WTC11 (cell line): ENCODE results near the gene ZNF532. TPM values are rescaled to one million over a fixed set of nuclear protein-coding genes. Genes with fewer than 3 reads are reported as not detected.
A peak's percentile ranks its signal among the peaks of the same experiment; 100 is the strongest.

Experiments used
- CREM ChIP-seq: sonication (generic); formaldehyde crosslinking; IDR thresholded peaks from 2 replicates; pipeline ENCODE4 v1.8.1; 2022; ENCODE audit warnings: mild to moderate bottlenecking, missing genetic modification reagents, moderate library complexity
- FOXJ3 ChIP-seq: sonication (generic); formaldehyde crosslinking; IDR thresholded peaks from 2 replicates; pipeline ENCODE4 v1.9.0; 2021; ENCODE audit warnings: missing genetic modification reagents, mild to moderate bottlenecking, borderline replicate concordance
- FOXK1 ChIP-seq: sonication (generic); formaldehyde crosslinking; IDR thresholded peaks from 2 replicates; pipeline ENCODE4 v1.8.0; 2022; ENCODE audit warnings: mild to moderate bottlenecking, moderate library complexity, missing genetic modification reagents
- FOXP1 ChIP-seq: sonication (generic); formaldehyde crosslinking; IDR thresholded peaks from 2 replicates; pipeline ENCODE4 v1.8.0; 2022; ENCODE audit warnings: missing genetic modification reagents, mild to moderate bottlenecking, moderate library complexity, borderline replicate concordance
- HMGA2 ChIP-seq: fragments of 250-450 bp; sonication (Bioruptor Pico); IDR thresholded peaks from 2 replicates; pipeline ENCODE4 v1.4.0; 2021; ENCODE audit warnings: mild to moderate bottlenecking, moderate library complexity
- IRF2 ChIP-seq: sonication (generic); formaldehyde crosslinking; IDR thresholded peaks from 2 replicates; pipeline ENCODE4 v1.8.0; 2022; ENCODE audit warnings: low read depth, missing genetic modification reagents, borderline replicate concordance
- JUN ChIP-seq: sonication (generic); formaldehyde crosslinking; IDR thresholded peaks from 2 replicates; pipeline ENCODE4 v1.8.0; 2023; ENCODE audit warnings: mild to moderate bottlenecking, missing genetic modification reagents
- KAT7 ChIP-seq: sonication (generic); formaldehyde crosslinking; IDR thresholded peaks from 2 replicates; pipeline ENCODE4 v1.8.1; 2023; ENCODE audit warnings: missing genetic modification reagents, mild to moderate bottlenecking, borderline replicate concordance
- NFATC4 ChIP-seq: fragments of 250-450 bp; sonication (Bioruptor Pico); IDR thresholded peaks from 2 replicates; pipeline ENCODE4 v1.9.0; 2021; ENCODE audit warnings: mild to moderate bottlenecking
- NFYB ChIP-seq: sonication (generic); formaldehyde crosslinking; conservative IDR thresholded peaks from 2 replicates; pipeline ENCODE4 v1.8.0; 2022; ENCODE audit warnings: low read depth, missing genetic modification reagents
- NR3C1 ChIP-seq: sonication (generic); formaldehyde crosslinking; conservative IDR thresholded peaks from 2 replicates; pipeline ENCODE4 v1.8.1; 2023; ENCODE audit warnings: low read depth, mild to moderate bottlenecking, missing genetic modification reagents
- PREB ChIP-seq: sonication (generic); formaldehyde crosslinking; IDR thresholded peaks from 2 replicates; pipeline ENCODE4 v1.8.1; 2022; ENCODE audit warnings: mild to moderate bottlenecking, missing genetic modification reagents, moderate library complexity, borderline replicate concordance
- TCF7 ChIP-seq: sonication (generic); formaldehyde crosslinking; IDR thresholded peaks from 2 replicates; pipeline ENCODE4 v1.8.0; 2022; ENCODE audit warnings: mild to moderate bottlenecking, low read depth, missing genetic modification reagents, moderate library complexity
- USF2 ChIP-seq: sonication (generic); formaldehyde crosslinking; IDR thresholded peaks from 2 replicates; pipeline ENCODE4 v1.8.1; 2023; ENCODE audit warnings: mild to moderate bottlenecking, missing genetic modification reagents, moderate library complexity
- ZNF232 ChIP-seq: sonication (generic); formaldehyde crosslinking; IDR thresholded peaks from 2 replicates; pipeline ENCODE4 v1.8.0; 2022; ENCODE audit warnings: mild to moderate bottlenecking, missing genetic modification reagents
- ZNF416 ChIP-seq: fragments of 250-450 bp; sonication (Bioruptor Pico); IDR thresholded peaks from 2 replicates; pipeline ENCODE4 v1.9.0; 2021; ENCODE audit warnings: mild to moderate bottlenecking, inconsistent platforms
- ZNF532 ChIP-seq: fragments of 250-450 bp; sonication (Bioruptor Pico); IDR thresholded peaks from 2 replicates; pipeline ENCODE4 v1.9.0; 2021; ENCODE audit warnings: mild to moderate bottlenecking, borderline replicate concordance
- ZSCAN18 ChIP-seq: fragments of 250-450 bp; sonication (Bioruptor Pico); IDR thresholded peaks from 2 replicates; pipeline ENCODE4 v2.1.2; 2022; ENCODE audit warnings: mild to moderate bottlenecking, moderate library complexity
- total RNA-seq: library from RNA; stranded (reverse); gene quantifications from 3 replicates; pipeline ENCODE4 v1.2.3, GENCODE V29; 2021
- TF ChIP-seq, protein P1 (sequence below): sonication (generic); formaldehyde crosslinking; IDR thresholded peaks from 2 replicates; pipeline ENCODE4 v1.8.1; 2023; ENCODE audit warnings: mild to moderate bottlenecking, missing genetic modification reagents
- TF ChIP-seq, protein P2 (sequence below): sonication (generic); formaldehyde crosslinking; conservative IDR thresholded peaks from 2 replicates; pipeline ENCODE4 v1.8.1; 2022; ENCODE audit warnings: mild to moderate bottlenecking, missing genetic modification reagents
- TF ChIP-seq, protein P3 (sequence below): sonication (generic); formaldehyde crosslinking; IDR thresholded peaks from 2 replicates; pipeline ENCODE4 v1.8.1; 2023; ENCODE audit warnings: mild to moderate bottlenecking, missing genetic modification reagents, borderline replicate concordance
- TF ChIP-seq, protein P4 (sequence below): sonication (generic); formaldehyde crosslinking; IDR thresholded peaks from 2 replicates; pipeline ENCODE4 v1.8.0; 2022; ENCODE audit warnings: mild to moderate bottlenecking, missing genetic modification reagents

ZNF532 gene
- total RNA-seq, 1 experiment from 2014 or later = 171 TPM

- TF ChIP-seq ZNF532 (CRISPR knock-in tag) (no peak), NFATC4 (no peak), FOXP1 (CRISPR knock-in tag) (peak; percentile 79; the same call in 1 of the 2 replicates), ZNF416 (CRISPR knock-in tag) (no peak), PREB (no peak), FOXK1 (peak; percentile 76; the same call in 1 of the 2 replicates), IRF2 (no peak), HMGA2 (CRISPR knock-in tag) (no peak), USF2 (CRISPR knock-in tag) (peak; percentile 49), FOXJ3 (CRISPR knock-in tag) (no peak), TCF7 (CRISPR knock-in tag) (no peak), CREM (peak; percentile 84), ZSCAN18 (peak; percentile 83; the same call in 1 of the 2 replicates), JUN (CRISPR knock-in tag) (no peak), KAT7 (CRISPR knock-in tag) (peak; percentile 73; the same call in 1 of the 2 replicates), NR3C1 (no peak), NFYB (CRISPR knock-in tag) (no peak), ZNF232 (no peak)
- TF ChIP-seq, protein P1, sequence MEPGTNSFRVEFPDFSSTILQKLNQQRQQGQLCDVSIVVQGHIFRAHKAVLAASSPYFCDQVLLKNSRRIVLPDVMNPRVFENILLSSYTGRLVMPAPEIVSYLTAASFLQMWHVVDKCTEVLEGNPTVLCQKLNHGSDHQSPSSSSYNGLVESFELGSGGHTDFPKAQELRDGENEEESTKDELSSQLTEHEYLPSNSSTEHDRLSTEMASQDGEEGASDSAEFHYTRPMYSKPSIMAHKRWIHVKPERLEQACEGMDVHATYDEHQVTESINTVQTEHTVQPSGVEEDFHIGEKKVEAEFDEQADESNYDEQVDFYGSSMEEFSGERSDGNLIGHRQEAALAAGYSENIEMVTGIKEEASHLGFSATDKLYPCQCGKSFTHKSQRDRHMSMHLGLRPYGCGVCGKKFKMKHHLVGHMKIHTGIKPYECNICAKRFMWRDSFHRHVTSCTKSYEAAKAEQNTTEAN = peak; percentile 83
- TF ChIP-seq, protein P2, sequence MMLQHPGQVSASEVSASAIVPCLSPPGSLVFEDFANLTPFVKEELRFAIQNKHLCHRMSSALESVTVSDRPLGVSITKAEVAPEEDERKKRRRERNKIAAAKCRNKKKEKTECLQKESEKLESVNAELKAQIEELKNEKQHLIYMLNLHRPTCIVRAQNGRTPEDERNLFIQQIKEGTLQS = no peak
- TF ChIP-seq, protein P3, sequence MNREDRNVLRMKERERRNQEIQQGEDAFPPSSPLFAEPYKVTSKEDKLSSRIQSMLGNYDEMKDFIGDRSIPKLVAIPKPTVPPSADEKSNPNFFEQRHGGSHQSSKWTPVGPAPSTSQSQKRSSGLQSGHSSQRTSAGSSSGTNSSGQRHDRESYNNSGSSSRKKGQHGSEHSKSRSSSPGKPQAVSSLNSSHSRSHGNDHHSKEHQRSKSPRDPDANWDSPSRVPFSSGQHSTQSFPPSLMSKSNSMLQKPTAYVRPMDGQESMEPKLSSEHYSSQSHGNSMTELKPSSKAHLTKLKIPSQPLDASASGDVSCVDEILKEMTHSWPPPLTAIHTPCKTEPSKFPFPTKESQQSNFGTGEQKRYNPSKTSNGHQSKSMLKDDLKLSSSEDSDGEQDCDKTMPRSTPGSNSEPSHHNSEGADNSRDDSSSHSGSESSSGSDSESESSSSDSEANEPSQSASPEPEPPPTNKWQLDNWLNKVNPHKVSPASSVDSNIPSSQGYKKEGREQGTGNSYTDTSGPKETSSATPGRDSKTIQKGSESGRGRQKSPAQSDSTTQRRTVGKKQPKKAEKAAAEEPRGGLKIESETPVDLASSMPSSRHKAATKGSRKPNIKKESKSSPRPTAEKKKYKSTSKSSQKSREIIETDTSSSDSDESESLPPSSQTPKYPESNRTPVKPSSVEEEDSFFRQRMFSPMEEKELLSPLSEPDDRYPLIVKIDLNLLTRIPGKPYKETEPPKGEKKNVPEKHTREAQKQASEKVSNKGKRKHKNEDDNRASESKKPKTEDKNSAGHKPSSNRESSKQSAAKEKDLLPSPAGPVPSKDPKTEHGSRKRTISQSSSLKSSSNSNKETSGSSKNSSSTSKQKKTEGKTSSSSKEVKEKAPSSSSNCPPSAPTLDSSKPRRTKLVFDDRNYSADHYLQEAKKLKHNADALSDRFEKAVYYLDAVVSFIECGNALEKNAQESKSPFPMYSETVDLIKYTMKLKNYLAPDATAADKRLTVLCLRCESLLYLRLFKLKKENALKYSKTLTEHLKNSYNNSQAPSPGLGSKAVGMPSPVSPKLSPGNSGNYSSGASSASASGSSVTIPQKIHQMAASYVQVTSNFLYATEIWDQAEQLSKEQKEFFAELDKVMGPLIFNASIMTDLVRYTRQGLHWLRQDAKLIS = peak; percentile 93; the same call in 1 of the 2 replicates
- TF ChIP-seq, protein P4, sequence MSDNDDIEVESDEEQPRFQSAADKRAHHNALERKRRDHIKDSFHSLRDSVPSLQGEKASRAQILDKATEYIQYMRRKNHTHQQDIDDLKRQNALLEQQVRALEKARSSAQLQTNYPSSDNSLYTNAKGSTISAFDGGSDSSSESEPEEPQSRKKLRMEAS (CRISPR knock-in tag) = peak; percentile 85
Measured at GRCh38 chr18:58847383-58848071, 17.1 kb upstream of the ZNF532 start (continued).
